Left ventricle myocardium inferior (tissue), 1 donor: ENCODE results near the gene OR2T10. TPM values are rescaled to one million over a fixed set of nuclear protein-coding genes. Genes with fewer than 3 reads are reported as not detected.
"Not testable (repeated sequence)": the region's sequence is repeated elsewhere in the genome, so short reads cannot be mapped to it uniquely, and the experiment has no call there.

Experiments
- DNase-seq: peaks from one replicate; pipeline ENCODE4 v3.0.0-alpha.2; 2020
- H3K27ac ChIP-seq: fragments of 200-600 bp; replicated peaks from 2 replicates; pipeline ENCODE4 v1.8.0; 2021
- H3K27me3 ChIP-seq: fragments of 200-600 bp; 2 replicates; pipeline ENCODE4 v1.8.0; 2021; ENCODE audit warnings: low read depth
- H3K36me3 ChIP-seq: fragments of 200-600 bp; 2 replicates; pipeline ENCODE4 v1.8.0; 2021
- H3K4me1 ChIP-seq: fragments of 200-600 bp; 2 replicates; pipeline ENCODE4 v1.8.0; 2021
- H3K4me3 ChIP-seq: fragments of 200-600 bp; 2 replicates; pipeline ENCODE4 v1.8.0; 2021; ENCODE audit warnings: mild to moderate bottlenecking, moderate library complexity
- H3K9me3 ChIP-seq: fragments of 200-600 bp; replicated peaks from 2 replicates; pipeline ENCODE4 v1.8.0; 2021
- CTCF ChIP-seq: fragments of 200-600 bp; IDR thresholded peaks from 2 replicates; pipeline ENCODE4 v1.8.0; 2021; ENCODE audit warnings: antibody characterized with exemption, mild to moderate bottlenecking, borderline replicate concordance
- intact Hi-C: fragments of 100-400 bp; cut with micrococcal nuclease; formaldehyde crosslinking; loops from one replicate; pipeline ENCODE4 v1.11.0; 2022
- total RNA-seq: library from RNA; stranded (reverse); fragmentation: NEBNext Ultra II Directional; extraction: Animal tissue kit (Norgen Biotek cat#: 25700); gene quantifications from one replicate; pipeline ENCODE4 v1.2.1, GENCODE V29; 2021
- donor health status: DM: no; HTN: yes; CAD: no; lungs with severe emphysema.

The OR2T10 gene
- total RNA-seq, 1 donor from 2014 or later = not detected

GRCh38 chr1:248589334-248589733, 8.2 kb downstream of the OR2T10 start:
- H3K4me3 ChIP-seq = no peak overlapping the region
- no peaks in the 10 kb centered on the region for H3K27me3 ChIP-seq
- no peaks in the 10 kb centered on the region for H3K9me3 ChIP-seq
- no peak for TF ChIP-seq CTCF
- intact Hi-C loops = no loop called here
- no peak for DNase-seq
- no peaks in the 10 kb centered on the region for H3K4me1 ChIP-seq
- H3K36me3 ChIP-seq = no peaks in the 10 kb centered on the region
- H3K27ac ChIP-seq = no peak overlapping the region

- Histone ChIP-seq H3K4me3 (no peak overlapping the region), H3K4me1 (no peaks in the 10 kb centered on the region), H3K27ac (no peak overlapping the region), H3K27me3 (no peaks in the 10 kb centered on the region), H3K36me3 (no peaks in the 10 kb centered on the region), H3K9me3 (no peaks in the 10 kb centered on the region)
- intact Hi-C loops = no loop called here
- TF ChIP-seq CTCF = no peak
- no peak for DNase-seq
Measured at GRCh38 chr1:248585266-248585665, 12.2 kb downstream of the OR2T10 start.

- no peak for DNase-seq
- Histone ChIP-seq H3K27me3 (no peaks in the 10 kb centered on the region), H3K4me1 (no peaks in the 10 kb centered on the region), H3K36me3 (no peaks in the 10 kb centered on the region), H3K4me3 (no peak overlapping the region), H3K9me3 (peaks cover 10% of the 10 kb centered on the region), H3K27ac (no peak overlapping the region)
- intact Hi-C loops = no loop called here
- no peak for TF ChIP-seq CTCF
Measured at GRCh38 chr1:248576260-248576980, 21.1 kb downstream of the OR2T10 start.

- H3K36me3 ChIP-seq, H3K9me3 ChIP-seq, DNase-seq, H3K27ac ChIP-seq, intact Hi-C loops, H3K4me3 ChIP-seq, H3K27me3 ChIP-seq, H3K4me1 ChIP-seq: not testable (repeated sequence)
Measured at GRCh38 chr1:248574657-248575056, 22.8 kb downstream of the OR2T10 start, which contains the start of gene OR2T34. TSS of gene OR2T34 (minus strand) at chr1:248574757. CDS start at chr1:248574757, 0 bp downstream.

GRCh38 chr1:248573856-248574255, 23.6 kb downstream of the OR2T10 start:
- H3K27me3 ChIP-seq, H3K27ac ChIP-seq, H3K9me3 ChIP-seq, H3K4me1 ChIP-seq, H3K4me3 ChIP-seq, intact Hi-C loops, H3K36me3 ChIP-seq, DNase-seq: not testable (repeated sequence)

- intact Hi-C loops, H3K9me3 ChIP-seq, DNase-seq, H3K27ac ChIP-seq, H3K27me3 ChIP-seq, H3K36me3 ChIP-seq, H3K4me1 ChIP-seq, H3K4me3 ChIP-seq: not testable (repeated sequence)
Measured at GRCh38 chr1:248572049-248572448, 25.5 kb downstream of the OR2T10 start.

GRCh38 chr1:248570811-248571210, 26.7 kb downstream of the OR2T10 start:
- H3K4me3 ChIP-seq, H3K27me3 ChIP-seq, H3K4me1 ChIP-seq, DNase-seq, H3K27ac ChIP-seq, intact Hi-C loops, H3K36me3 ChIP-seq, H3K9me3 ChIP-seq: not testable (repeated sequence)

GRCh38 chr1:248569049-248569448, 28.5 kb downstream of the OR2T10 start:
- H3K27ac ChIP-seq, H3K9me3 ChIP-seq, H3K36me3 ChIP-seq, H3K27me3 ChIP-seq, H3K4me1 ChIP-seq, DNase-seq, H3K4me3 ChIP-seq, intact Hi-C loops: not testable (repeated sequence)

- intact Hi-C loops, H3K4me3 ChIP-seq, H3K36me3 ChIP-seq, H3K27ac ChIP-seq, H3K9me3 ChIP-seq, H3K4me1 ChIP-seq, DNase-seq, H3K27me3 ChIP-seq: not testable (repeated sequence)
Measured at GRCh38 chr1:248565530-248566373, 31.7 kb downstream of the OR2T10 start.

GRCh38 chr1:248562672-248563071, 34.8 kb downstream of the OR2T10 start, which contains the start of gene OR2T29:
TSS of gene OR2T29 (minus strand) at chr1:248562772. CDS start at chr1:248559491, 3,281 bp downstream.
- H3K27me3 ChIP-seq, H3K9me3 ChIP-seq, intact Hi-C loops, DNase-seq, H3K27ac ChIP-seq, H3K4me1 ChIP-seq, H3K4me3 ChIP-seq, H3K36me3 ChIP-seq: not testable (repeated sequence)

- intact Hi-C loops, DNase-seq, H3K4me3 ChIP-seq, H3K9me3 ChIP-seq, H3K27ac ChIP-seq, H3K36me3 ChIP-seq, H3K4me1 ChIP-seq, H3K27me3 ChIP-seq: not testable (repeated sequence)
Measured at GRCh38 chr1:248551027-248551426, 46.5 kb downstream of the OR2T10 start.
